SK-N-SH treated with all-trans-retinoic acid at 6 μM for 48 hours (cell line): ENCODE data around the gene NFKBIA.

Experiments
- ATAC-seq: fragments of 200-7000 bp; cut with Tn5 transposase; 3 replicates; pipeline ENCODE4 v1.9.1; 2020; ENCODE audit warnings: mild to moderate bottlenecking, moderate library complexity
- ARNTL ChIP-seq: fragments of 450-650 bp; formaldehyde crosslinking; IDR thresholded peaks from 2 replicates; pipeline ENCODE4 v1.5.0; 2020; ENCODE audit warnings: low read depth, mild to moderate bottlenecking, moderate library complexity, borderline replicate concordance
- BACH2 ChIP-seq: fragments of 250-450 bp; sonication (Bioruptor Pico); IDR thresholded peaks from 2 replicates; pipeline ENCODE4 v1.9.0; 2021; ENCODE audit warnings: mild to moderate bottlenecking, borderline replicate concordance
- CSDC2 ChIP-seq: fragments of 250-450 bp; sonication (Bioruptor Pico); IDR thresholded peaks from 2 replicates; pipeline ENCODE4 v1.5.0; 2020; ENCODE audit warnings: mild to moderate bottlenecking, moderate library complexity
- CSRNP3 ChIP-seq: fragments of 250-450 bp; sonication (Bioruptor Pico); IDR thresholded peaks from 2 replicates; pipeline ENCODE4 v1.5.1; 2021; ENCODE audit warnings: mild to moderate bottlenecking, moderate library complexity
- ESRRG ChIP-seq: fragments of 250-450 bp; sonication (Bioruptor Pico); IDR thresholded peaks from 2 replicates; pipeline ENCODE4 v1.6.1; 2021; ENCODE audit warnings: mild to moderate bottlenecking
- GLIS3 ChIP-seq: fragments of 250-450 bp; sonication (Bioruptor Pico); IDR thresholded peaks from 2 replicates; pipeline ENCODE4 v1.5.0; 2020; ENCODE audit warnings: mild to moderate bottlenecking, moderate library complexity
- ISL1 ChIP-seq: fragments of 250-450 bp; sonication (Bioruptor Pico); IDR thresholded peaks from 2 replicates; pipeline ENCODE4 v2.1.2; 2022; ENCODE audit warnings: mild to moderate bottlenecking, moderate library complexity
- OSR1 ChIP-seq: fragments of 250-450 bp; sonication (Bioruptor Pico); IDR thresholded peaks from 2 replicates; pipeline ENCODE4 v1.8.0; 2022; ENCODE audit warnings: moderate library complexity, mild to moderate bottlenecking, inconsistent platforms
- PPARA ChIP-seq: fragments of 250-450 bp; sonication (Bioruptor Pico); IDR thresholded peaks from 2 replicates; pipeline ENCODE4 v1.5.0; 2020; ENCODE audit warnings: mild to moderate bottlenecking, borderline replicate concordance
- RARB ChIP-seq: fragments of 250-450 bp; sonication (Bioruptor Pico); IDR thresholded peaks from 2 replicates; pipeline ENCODE4 v1.8.0; 2021; ENCODE audit warnings: mild to moderate bottlenecking, moderate library complexity
- SNAI2 ChIP-seq: fragments of 250-450 bp; sonication (Bioruptor Pico); IDR thresholded peaks from 2 replicates; pipeline ENCODE4 v1.5.0; 2020; ENCODE audit warnings: mild to moderate bottlenecking, moderate library complexity
- TCF4 ChIP-seq: fragments of 250-450 bp; sonication (Bioruptor Pico); IDR thresholded peaks from 2 replicates; pipeline ENCODE4 v1.8.0; 2021; ENCODE audit warnings: mild to moderate bottlenecking, moderate library complexity, borderline replicate concordance
- TOX ChIP-seq: fragments of 250-450 bp; sonication (Bioruptor Pico); IDR thresholded peaks from 2 replicates; pipeline ENCODE4 v1.8.0; 2021; ENCODE audit warnings: mild to moderate bottlenecking, moderate library complexity, borderline replicate concordance
- TSHZ2 ChIP-seq: fragments of 250-450 bp; sonication (Bioruptor Pico); IDR thresholded peaks from 2 replicates; pipeline ENCODE4 v1.5.0; 2020; ENCODE audit warnings: mild to moderate bottlenecking, moderate library complexity
- ZC3H10 ChIP-seq: fragments of 250-450 bp; sonication (Bioruptor Pico); IDR thresholded peaks from 2 replicates; pipeline ENCODE4 v1.5.1; 2021; ENCODE audit warnings: mild to moderate bottlenecking, moderate library complexity
- ZFP3 ChIP-seq: fragments of 250-450 bp; sonication (Bioruptor Pico); IDR thresholded peaks from 2 replicates; pipeline ENCODE4 v1.5.0; 2020; ENCODE audit warnings: mild to moderate bottlenecking, moderate library complexity
- ZFP30 ChIP-seq: fragments of 450-650 bp; formaldehyde crosslinking; IDR thresholded peaks from 2 replicates; pipeline ENCODE4 v1.5.0; 2022; ENCODE audit warnings: mild to moderate bottlenecking, moderate library complexity
- ZNF565 ChIP-seq: fragments of 450-650 bp; formaldehyde crosslinking; conservative IDR thresholded peaks from 2 replicates; pipeline ENCODE4 v1.5.0; 2020; ENCODE audit warnings: low read depth, mild to moderate bottlenecking, moderate library complexity
- ZNF70 ChIP-seq: fragments of 450-650 bp; formaldehyde crosslinking; IDR thresholded peaks from 2 replicates; pipeline ENCODE4 v1.5.0; 2020; ENCODE audit warnings: mild to moderate bottlenecking, moderate library complexity
- ZNF8 ChIP-seq: fragments of 450-650 bp; formaldehyde crosslinking; IDR thresholded peaks from 2 replicates; pipeline ENCODE4 v1.5.0; 2020; ENCODE audit warnings: mild to moderate bottlenecking, moderate library complexity
- TF ChIP-seq, protein P1 (sequence below): fragments of 250-450 bp; sonication (Bioruptor Pico); IDR thresholded peaks from 2 replicates; pipeline ENCODE4 v1.8.0; 2020; ENCODE audit warnings: mild to moderate bottlenecking, moderate library complexity, borderline replicate concordance
- TF ChIP-seq, protein P2 (sequence below): fragments of 250-450 bp; sonication (Bioruptor Pico); IDR thresholded peaks from 2 replicates; pipeline ENCODE4 v1.8.0; 2021; ENCODE audit warnings: low read depth, mild to moderate bottlenecking, moderate library complexity, borderline replicate concordance

The NFKBIA gene

DNA sequence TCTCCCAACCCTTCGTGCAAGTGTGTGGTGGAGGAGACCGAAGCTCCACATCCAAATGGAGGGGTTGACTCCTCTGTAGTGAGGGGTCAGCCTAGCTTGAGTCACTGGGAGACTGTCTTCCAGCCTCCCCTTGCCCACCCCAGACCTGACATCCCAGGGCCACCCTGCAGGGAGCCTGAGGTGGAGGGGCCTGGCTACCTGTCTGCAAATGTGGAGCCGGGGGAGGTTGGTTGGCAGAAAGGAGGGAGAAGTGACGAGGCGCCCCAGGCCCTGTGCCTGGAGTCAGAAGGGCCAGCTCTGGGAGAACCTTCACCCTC is 37.5 kb downstream of the NFKBIA start:
- TF ChIP-seq TOX (CRISPR knock-in tag) (no peak), GLIS3 (no peak), RARB (CRISPR knock-in tag) (no peak), ZFP3 (no peak), ZNF8 (CRISPR knock-in tag) (no peak), ZFP30 (CRISPR knock-in tag) (no peak), CSDC2 (CRISPR knock-in tag) (no peak), ISL1 (no peak)
- ATAC-seq, result no peak

- TF ChIP-seq SNAI2 (CRISPR knock-in tag) (no peak), OSR1 (CRISPR knock-in tag) (no peak), ISL1 (no peak), ZC3H10 (CRISPR knock-in tag) (no peak), TSHZ2 (no peak), ZFP30 (CRISPR knock-in tag) (no peak), ZFP3 (no peak), BACH2 (no peak), ZNF8 (CRISPR knock-in tag) (no peak), ESRRG (no peak), ZNF70 (CRISPR knock-in tag) (no peak), PPARA (CRISPR knock-in tag) (no peak), ZNF565 (CRISPR knock-in tag) (no peak), TCF4 (CRISPR knock-in tag) (no peak), CSDC2 (CRISPR knock-in tag) (no peak), RARB (CRISPR knock-in tag) (no peak)
- TF ChIP-seq, protein P1, sequence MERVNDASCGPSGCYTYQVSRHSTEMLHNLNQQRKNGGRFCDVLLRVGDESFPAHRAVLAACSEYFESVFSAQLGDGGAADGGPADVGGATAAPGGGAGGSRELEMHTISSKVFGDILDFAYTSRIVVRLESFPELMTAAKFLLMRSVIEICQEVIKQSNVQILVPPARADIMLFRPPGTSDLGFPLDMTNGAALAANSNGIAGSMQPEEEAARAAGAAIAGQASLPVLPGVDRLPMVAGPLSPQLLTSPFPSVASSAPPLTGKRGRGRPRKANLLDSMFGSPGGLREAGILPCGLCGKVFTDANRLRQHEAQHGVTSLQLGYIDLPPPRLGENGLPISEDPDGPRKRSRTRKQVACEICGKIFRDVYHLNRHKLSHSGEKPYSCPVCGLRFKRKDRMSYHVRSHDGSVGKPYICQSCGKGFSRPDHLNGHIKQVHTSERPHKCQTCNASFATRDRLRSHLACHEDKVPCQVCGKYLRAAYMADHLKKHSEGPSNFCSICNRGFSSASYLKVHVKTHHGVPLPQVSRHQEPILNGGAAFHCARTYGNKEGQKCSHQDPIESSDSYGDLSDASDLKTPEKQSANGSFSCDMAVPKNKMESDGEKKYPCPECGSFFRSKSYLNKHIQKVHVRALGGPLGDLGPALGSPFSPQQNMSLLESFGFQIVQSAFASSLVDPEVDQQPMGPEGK, result no peak
- TF ChIP-seq, all 23 proteins: peak for 0
- ATAC-seq, result no peak
Measured at GRCh38 chr14:35366521-35366976, 38.0 kb downstream of the NFKBIA start.

DNA sequence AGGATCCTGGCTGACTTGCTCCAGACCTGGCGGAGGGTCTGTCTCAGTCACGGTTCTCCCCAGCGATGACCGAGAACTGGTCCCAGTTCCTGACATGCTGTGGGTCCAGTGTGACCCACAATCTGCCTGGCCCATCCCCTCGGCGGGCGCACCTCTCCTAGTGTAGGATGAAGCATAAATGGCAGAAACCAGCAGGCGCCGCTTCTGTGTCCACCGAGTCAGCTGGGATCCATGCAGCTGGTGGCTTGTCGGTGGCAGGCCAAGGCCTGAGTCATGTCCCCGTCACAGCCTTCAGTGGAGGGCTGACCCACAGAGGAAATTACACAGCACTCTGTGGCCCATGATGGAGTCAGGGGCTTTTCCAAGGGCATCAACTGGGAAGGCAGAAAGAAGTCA is 38.5 kb downstream of the NFKBIA start:
- no peak for TF ChIP-seq ZFP30 (CRISPR knock-in tag)
- no peak for TF ChIP-seq CSRNP3
- TF ChIP-seq CSDC2 (CRISPR knock-in tag), result no peak
- TF ChIP-seq TSHZ2, result no peak
- no peak for TF ChIP-seq ARNTL (CRISPR knock-in tag)
- no peak for TF ChIP-seq GLIS3
- TF ChIP-seq ZNF70 (CRISPR knock-in tag), result no peak
- no peak for TF ChIP-seq TCF4 (CRISPR knock-in tag)
- TF ChIP-seq ESRRG, result no peak
- TF ChIP-seq, protein P1, result no peak
- TF ChIP-seq, protein P2, sequence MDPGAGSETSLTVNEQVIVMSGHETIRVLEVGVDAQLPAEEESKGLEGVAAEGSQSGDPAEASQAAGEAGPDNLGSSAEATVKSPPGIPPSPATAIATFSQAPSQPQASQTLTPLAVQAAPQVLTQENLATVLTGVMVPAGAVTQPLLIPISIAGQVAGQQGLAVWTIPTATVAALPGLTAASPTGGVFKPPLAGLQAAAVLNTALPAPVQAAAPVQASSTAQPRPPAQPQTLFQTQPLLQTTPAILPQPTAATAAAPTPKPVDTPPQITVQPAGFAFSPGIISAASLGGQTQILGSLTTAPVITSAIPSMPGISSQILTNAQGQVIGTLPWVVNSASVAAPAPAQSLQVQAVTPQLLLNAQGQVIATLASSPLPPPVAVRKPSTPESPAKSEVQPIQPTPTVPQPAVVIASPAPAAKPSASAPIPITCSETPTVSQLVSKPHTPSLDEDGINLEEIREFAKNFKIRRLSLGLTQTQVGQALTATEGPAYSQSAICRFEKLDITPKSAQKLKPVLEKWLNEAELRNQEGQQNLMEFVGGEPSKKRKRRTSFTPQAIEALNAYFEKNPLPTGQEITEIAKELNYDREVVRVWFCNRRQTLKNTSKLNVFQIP (CRISPR knock-in tag), result no peak
- TF ChIP-seq OSR1 (CRISPR knock-in tag), result no peak
- TF ChIP-seq RARB (CRISPR knock-in tag), result no peak
- ATAC-seq, result no peak
